Stimulated activated CD4-positive, alpha-beta T cell treated with anti-CD3 and anti-CD28 coated beads, Interleukin-1b, Interleukin-23, amount 100 ng/mL, for 48 hours (primary cell): ENCODE measurements around the gene ZNF580.

Source experiments
- DNase-seq: peaks from one replicate; pipeline ENCODE4 v3.0.0-alpha.2; 2020

Gene ZNF580

GRCh38 chr19:55606817-55607216, 34.0 kb upstream of the ZNF580 start:
- no peak for DNase-seq

- DNase-seq, result no peak
These were observed 31.5 kb upstream of the ZNF580 start for GRCh38 chr19:55609326-55609725.

- DNase-seq, result no peak
These were observed 29.4 kb upstream of the ZNF580 start for GRCh38 chr19:55611300-55611982.

- no peak for DNase-seq
These were observed 28.7 kb upstream of the ZNF580 start for GRCh38 chr19:55611983-55612645.

GRCh38 chr19:55613396-55613795, 27.4 kb upstream of the ZNF580 start:
- DNase-seq, result no peak

- DNase-seq, result no peak
These were observed 26.7 kb upstream of the ZNF580 start for GRCh38 chr19:55613930-55614710.

- no peak for DNase-seq
These were observed 25.9 kb upstream of the ZNF580 start for GRCh38 chr19:55614711-55615542.

GRCh38 chr19:55615543-55616394, 25.0 kb upstream of the ZNF580 start:
- DNase-seq, result no peak

- DNase-seq, result no peak
These were observed 24.4 kb upstream of the ZNF580 start for GRCh38 chr19:55616395-55616875.

- no peak for DNase-seq
These were observed 23.4 kb upstream of the ZNF580 start for GRCh38 chr19:55617426-55617825.

- no peak for DNase-seq
These were observed 22.4 kb upstream of the ZNF580 start for GRCh38 chr19:55618426-55618825.

- no peak for DNase-seq
These were observed 21.5 kb upstream of the ZNF580 start for GRCh38 chr19:55619286-55619685.

- peak; percentile 44 for DNase-seq
These were observed 20.2 kb upstream of the ZNF580 start for GRCh38 chr19:55620410-55621204.

GRCh38 chr19:55621205-55621672, 19.6 kb upstream of the ZNF580 start:
- no peak for DNase-seq

- no peak for DNase-seq
These were observed 19.1 kb upstream of the ZNF580 start for GRCh38 chr19:55621673-55622231.

GRCh38 chr19:55622242-55622969, 18.4 kb upstream of the ZNF580 start:
- no peak for DNase-seq

- DNase-seq, result no peak
These were observed 17.7 kb upstream of the ZNF580 start for GRCh38 chr19:55623130-55623529.

GRCh38 chr19:55623561-55623960, 17.2 kb upstream of the ZNF580 start:
- DNase-seq, result no peak

GRCh38 chr19:55624109-55625003, 16.4 kb upstream of the ZNF580 start, which contains the start of gene ZNF784:
TSS of gene ZNF784 (minus strand) at chr19:55624566. CDS start at chr19:55624561, 5 bp downstream.
- peak; percentile 93 for DNase-seq
